Activated B cell treated with CpG ODN at 0.5 μM for 24 hours (primary cell): ENCODE data around the gene P2RX6. TPM values are rescaled to one million over a fixed set of nuclear protein-coding genes. Genes with fewer than 3 reads are reported as not detected.
A peak's percentile ranks its signal among the peaks of the same experiment; 100 is the strongest.

Experiments
- ATAC-seq: fragments of 200-7000 bp; cut with Tn5 transposase; one replicate; pipeline ENCODE4 v1.10.0; 2021; ENCODE audit warnings: low read depth, mild to moderate bottlenecking, moderate library complexity
- CTCF ChIA-PET: fragments of 350-600 bp; sonication (Branson Sonifier 250); formaldehyde crosslinking; loops from one replicate; lab custom pipeline; 2021; ENCODE audit warnings: antibody characterized with exemption; lab: Charles Lee
- POLR2A ChIA-PET: fragments of 350-600 bp; sonication (Branson Sonifier 250); formaldehyde crosslinking; loops from one replicate; lab custom pipeline; 2021; ENCODE audit warnings: antibody characterized with exemption; lab: Charles Lee
- DNase-seq: peaks from one replicate; pipeline ENCODE4 v3.0.0; 2022
- H3K27ac Mint-ChIP-seq: one replicate; pipeline ENCODE4 v1.8.0; 2020; ENCODE audit warnings: mixed read lengths
- H3K27me3 Mint-ChIP-seq: one replicate; pipeline ENCODE4 v1.8.0; 2021; ENCODE audit warnings: mixed read lengths
- H3K36me3 Mint-ChIP-seq: one replicate; pipeline ENCODE4 v1.8.0; 2021; ENCODE audit warnings: low read depth, mixed read lengths
- H3K4me1 Mint-ChIP-seq: one replicate; pipeline ENCODE4 v1.8.0; 2021; ENCODE audit warnings: mixed read lengths
- H3K4me3 Mint-ChIP-seq: one replicate; pipeline ENCODE4 v1.8.0; 2020; ENCODE audit warnings: mild to moderate bottlenecking, mixed read lengths
- H3K9me3 Mint-ChIP-seq: one replicate; pipeline ENCODE4 v1.8.0; 2020; ENCODE audit warnings: mixed read lengths
- CTCF ChIP-seq: fragments of 200-600 bp; IDR thresholded peaks from one replicate; pipeline ENCODE4 v1.8.0; 2022; ENCODE audit warnings: antibody characterized with exemption, mild to moderate bottlenecking
- intact Hi-C: fragments of 100-400 bp; cut with micrococcal nuclease; formaldehyde crosslinking; loops from one replicate; pipeline ENCODE4 v1.15.1; 2024
- total RNA-seq: library from RNA; stranded (reverse); gene quantifications from 2 replicates; pipeline ENCODE4 v1.2.3, GENCODE V29; 2022

P2RX6 gene
- 0.12 and 0.67 TPM in 2 replicates for total RNA-seq

GRCh38 chr22:21014726-21015465 lies at the start of gene P2RX6:
TSS of gene P2RX6 (plus strand) at chr22:21015165. CDS start at chr22:21015175, 10 bp downstream.
- no peaks in the 10 kb centered on the region for H3K36me3 Mint-ChIP-seq
- no peaks in the 10 kb centered on the region for H3K9me3 Mint-ChIP-seq
- POLR2A ChIA-PET = interaction anchor here (0.7 to 4.6 kb wide), 3 partner anchors 12 to 142 kb away, joined by 3 to 37 read pairs (median 7); partner anchors contain the start of genes LZTR1 and THAP7
- CTCF ChIA-PET = no interaction called here
- no peaks in the 10 kb centered on the region for H3K27me3 Mint-ChIP-seq
- H3K4me1 Mint-ChIP-seq = peaks cover 27% of the 10 kb centered on the region
- intact Hi-C loops = loop anchor here (1.0 to 5.0 kb wide), 2 partner anchors 13 to 313 kb away; partner anchors contain the start of gene THAP7
- ATAC-seq (no peak), DNase-seq (no peak)
- peak within 1 kb of the TSS; percentile 93 for H3K4me3 Mint-ChIP-seq
- no peak for TF ChIP-seq CTCF
- peak within 1 kb of the TSS; percentile 92 for H3K27ac Mint-ChIP-seq

DNA sequence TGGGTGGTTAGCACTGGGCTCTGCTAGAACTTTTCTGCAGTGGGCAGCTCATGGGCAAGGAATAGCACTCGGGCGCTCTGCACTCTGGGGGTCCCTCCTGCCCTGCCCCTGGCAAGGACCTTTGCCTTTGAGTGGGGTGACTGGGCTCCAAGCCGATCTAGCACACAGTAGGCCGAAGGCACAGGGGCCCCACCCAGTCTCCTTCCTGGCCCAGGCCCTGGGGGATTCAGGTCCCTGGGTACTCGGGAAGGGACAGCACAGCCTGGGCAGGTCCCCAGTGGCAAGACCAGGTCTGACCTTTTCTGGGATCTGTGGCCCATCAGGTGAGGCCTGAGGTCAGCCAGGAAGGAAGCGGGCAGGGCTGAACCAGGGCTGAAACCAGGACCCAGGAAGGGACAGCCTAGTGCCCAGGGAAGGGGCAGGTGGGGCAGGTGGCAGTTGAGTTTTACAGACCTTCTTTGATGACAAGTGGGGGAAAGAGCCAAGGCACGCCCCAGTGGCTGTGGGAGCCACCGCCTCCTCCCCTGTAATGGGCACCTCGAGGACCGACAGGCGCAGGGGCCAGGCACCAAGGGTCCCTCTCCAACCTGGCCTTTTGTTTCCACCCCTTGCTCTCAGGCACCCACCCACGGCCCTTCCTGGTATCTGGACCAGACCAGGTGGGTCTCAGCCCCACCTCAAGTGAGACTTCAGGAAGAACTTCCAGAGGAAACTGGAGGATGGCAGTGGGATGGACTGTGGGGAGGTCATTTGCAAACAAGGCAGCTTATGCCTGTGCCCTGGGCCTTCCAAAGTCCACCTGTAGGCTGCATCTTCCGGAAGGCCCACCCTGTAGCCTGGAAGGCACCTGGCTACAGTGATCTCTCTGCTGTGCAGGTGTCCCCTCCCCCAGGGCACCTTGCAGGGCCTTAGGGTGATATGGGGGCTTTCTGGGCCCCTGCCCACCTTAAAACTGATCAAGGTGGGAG lies 48.8 kb upstream of the P2RX6 start:
- DNase-seq (no peak), ATAC-seq (no peak)
- Mint-ChIP-seq H3K4me3 (peak overlapping the region; percentile 61), H3K9me3 (no peaks in the 10 kb centered on the region), H3K4me1 (peaks cover 49% of the 10 kb centered on the region), H3K27me3 (no peaks in the 10 kb centered on the region), H3K27ac (no peak overlapping the region), H3K36me3 (no peaks in the 10 kb centered on the region)
- intact Hi-C loops = loop anchor here (5.0 kb wide), 1 partner anchor 36 kb away; the partner anchor contains the start of gene THAP7
- ChIA-PET POLR2A (no interaction called here), CTCF (no interaction called here)
- no peak for TF ChIP-seq CTCF

DNA sequence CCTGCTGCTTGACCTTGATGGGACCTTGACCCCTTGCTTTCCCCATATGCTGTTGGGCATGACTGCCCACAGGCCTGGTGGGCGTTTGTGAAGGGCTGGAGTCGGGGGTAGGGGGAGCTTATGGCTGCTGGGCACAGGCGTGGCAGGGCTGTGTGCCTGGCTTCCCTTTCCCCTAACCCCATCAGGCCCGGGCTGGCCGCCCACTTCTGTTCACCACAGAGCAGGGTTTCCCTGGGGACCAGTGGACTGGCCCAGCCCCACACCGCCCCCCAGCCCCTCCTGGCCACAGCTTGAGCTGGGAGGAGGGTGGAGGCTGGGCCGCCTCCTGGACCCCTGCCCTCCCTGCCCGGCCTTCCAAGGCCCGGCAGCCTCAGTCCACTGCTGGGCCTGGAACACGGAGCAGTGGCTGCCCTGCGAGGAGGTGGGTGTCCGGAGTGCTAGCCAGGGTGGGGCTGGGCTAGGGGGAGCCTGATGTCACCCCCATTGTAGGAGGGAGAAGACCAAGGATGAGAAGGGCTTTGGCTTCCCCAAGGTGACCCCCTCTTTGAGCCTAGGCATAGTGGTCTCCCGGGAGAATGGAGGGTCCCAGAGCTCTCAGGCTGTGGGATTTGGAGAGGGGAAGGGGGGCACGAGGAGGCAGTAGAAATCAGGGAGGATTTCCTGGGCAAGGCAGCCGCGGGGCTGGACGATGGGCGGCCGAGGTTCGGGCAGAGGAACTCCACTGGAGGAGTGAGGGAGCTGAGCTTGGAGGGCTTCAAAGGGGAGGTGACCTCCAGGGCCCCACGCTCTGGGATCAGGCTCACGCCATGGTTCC lies 47.9 kb upstream of the P2RX6 start, which contains the start of gene AIFM3:
AIFM3 (plus strand) TSS at position 373 of the 814 bp plus-strand sequence. CDS start 690 bp downstream, outside the sequence.
- TF ChIP-seq CTCF = no peak
- H3K4me1 Mint-ChIP-seq = peaks cover 51% of the 10 kb centered on the region
- no peaks in the 10 kb centered on the region for H3K27me3 Mint-ChIP-seq
- ChIA-PET POLR2A (interaction anchor here (2.0 to 2.3 kb wide), 2 partner anchors 15 to 35 kb away, joined by 4 to 12 read pairs; partner anchors contain the start of gene LZTR1), CTCF (interaction anchor here (1.3 kb wide), 1 partner anchor 11 kb away, joined by 3 read pairs; no protein-coding TSS in a partner anchor)
- H3K9me3 Mint-ChIP-seq = no peaks in the 10 kb centered on the region
- ATAC-seq (no peak), DNase-seq (no peak)
- no peak within 1 kb of the TSS for H3K4me3 Mint-ChIP-seq
- no peak within 1 kb of the TSS for H3K27ac Mint-ChIP-seq
- H3K36me3 Mint-ChIP-seq = no peaks in the 10 kb centered on the region
- intact Hi-C loops = loop anchor here (5.0 kb wide), 1 partner anchor 35 kb away; the partner anchor contains the start of gene THAP7

DNA sequence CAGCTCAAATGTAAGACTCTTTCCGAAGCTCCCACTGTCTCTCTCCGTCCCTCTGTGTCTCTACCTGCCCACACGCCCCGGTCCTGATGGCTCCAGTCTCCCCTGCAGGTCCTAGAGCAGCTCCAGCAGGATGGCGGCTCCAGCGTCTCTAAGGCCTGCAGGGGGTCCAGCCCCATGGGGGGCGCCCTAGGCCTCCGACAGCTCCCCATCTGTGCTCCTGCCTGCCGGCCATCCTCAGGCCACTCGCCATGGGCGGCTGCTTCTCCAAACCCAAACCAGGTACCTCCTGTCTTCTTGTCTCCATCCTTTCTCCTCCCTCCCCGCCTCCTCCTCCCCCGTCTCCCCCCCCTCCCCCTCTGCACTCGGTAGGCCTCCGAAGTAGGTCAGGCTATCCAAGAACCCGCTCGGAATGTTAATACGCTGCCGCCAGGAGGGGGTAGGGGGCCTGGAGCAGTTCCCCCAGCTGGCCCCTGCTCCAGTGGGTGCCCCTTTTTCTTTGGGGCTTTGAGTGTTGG lies 47.2 kb upstream of the P2RX6 start:
- intact Hi-C loops = loop anchor here (5.0 kb wide), 1 partner anchor 35 kb away; the partner anchor contains the start of gene THAP7
- Mint-ChIP-seq H3K4me1 (peaks cover 58% of the 10 kb centered on the region), H3K4me3 (no peak overlapping the region), H3K9me3 (no peaks in the 10 kb centered on the region), H3K27ac (no peak overlapping the region), H3K27me3 (no peaks in the 10 kb centered on the region), H3K36me3 (no peaks in the 10 kb centered on the region)
- no peak for DNase-seq
- ChIA-PET CTCF (interaction anchor here (0.6 to 1.3 kb wide), 2 partner anchors 10 to 107 kb away, joined by 3 read pairs; no protein-coding TSS in a partner anchor), POLR2A (interaction anchor here (2.0 to 2.3 kb wide), 2 partner anchors 14 to 35 kb away, joined by 4 to 12 read pairs; partner anchors contain the start of gene LZTR1)
- ATAC-seq = no peak
- TF ChIP-seq CTCF = no peak
